GM20431 (cell line): ENCODE data around the gene PFKFB2.

Experiments used
- in situ Hi-C: fragments of 300-500 bp; cut with MseI, MboI; formaldehyde crosslinking; loops from one replicate; pipeline ENCODE4 v1.15.0; 2020; ENCODE audit warnings: low sequenced_read_pairs; ENCODE audit not compliant: unreplicated experiment

Gene PFKFB2

GRCh38 chr1:207021139-207021861, 31.8 kb upstream of the PFKFB2 start:
- in situ Hi-C loops = no loop called here

GRCh38 chr1:207021876-207022596, 31.0 kb upstream of the PFKFB2 start:
- in situ Hi-C loops = no loop called here

GRCh38 chr1:207022996-207023679, 29.9 kb upstream of the PFKFB2 start:
- in situ Hi-C loops = no loop called here

- in situ Hi-C loops = no loop called here
Measured at GRCh38 chr1:207024202-207025145, 28.6 kb upstream of the PFKFB2 start.

DNA sequence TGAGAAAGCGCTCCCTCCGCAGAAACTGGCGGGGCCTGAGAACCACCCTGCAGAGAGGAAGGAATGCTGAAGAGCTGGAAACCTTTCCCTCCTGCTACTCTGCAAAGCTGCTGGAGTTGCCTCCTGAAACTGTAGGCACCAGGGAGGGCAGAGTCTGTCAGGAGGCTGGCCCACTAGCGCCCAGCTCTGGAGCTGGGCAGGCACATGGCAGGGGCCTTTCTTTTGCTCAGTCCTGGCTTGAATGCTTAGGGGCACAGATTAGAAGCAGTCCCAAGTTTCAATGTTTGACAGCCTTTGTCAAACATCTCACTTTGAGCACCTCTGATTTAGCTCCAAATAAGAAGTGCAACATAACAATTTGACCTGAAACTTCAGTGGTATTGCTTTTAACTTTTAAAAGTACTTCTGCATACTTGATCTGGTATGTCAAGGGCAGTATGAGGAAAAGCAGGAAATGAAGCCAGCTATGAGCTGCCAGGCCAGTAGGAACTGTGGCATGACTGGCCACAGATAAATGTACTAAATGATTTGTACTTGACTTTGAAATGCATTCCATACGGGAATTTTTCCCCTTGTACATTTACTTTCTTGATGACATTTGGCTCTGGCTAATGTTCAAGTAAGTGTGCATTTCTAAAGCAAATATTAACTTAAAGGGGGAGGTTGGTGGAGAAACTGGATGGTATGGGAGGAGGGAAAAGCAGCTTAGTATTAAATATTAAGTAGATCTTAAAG, 27.8 kb upstream of the PFKFB2 start:
- in situ Hi-C loops = no loop called here

DNA sequence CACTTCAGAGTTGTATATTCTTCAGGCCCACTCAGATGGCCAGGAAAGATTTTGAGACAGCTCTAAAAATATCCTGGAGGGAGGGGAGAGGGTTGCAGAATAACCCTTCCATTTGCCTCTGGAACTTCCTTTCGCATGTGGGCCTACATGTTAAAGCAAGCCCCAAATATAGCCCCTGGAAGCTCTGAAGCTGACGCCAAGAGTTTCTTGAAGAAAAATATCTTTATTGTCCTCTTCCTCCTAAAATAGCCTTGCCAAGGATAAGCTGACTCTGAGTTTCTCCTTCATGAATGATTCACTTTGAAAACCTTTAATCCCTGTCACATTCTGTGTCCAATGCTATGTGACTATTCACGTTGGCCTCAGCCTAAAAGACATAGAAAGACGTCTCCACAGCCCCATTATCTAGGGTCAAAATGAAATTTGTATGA, 27.0 kb upstream of the PFKFB2 start:
- in situ Hi-C loops = no loop called here

DNA sequence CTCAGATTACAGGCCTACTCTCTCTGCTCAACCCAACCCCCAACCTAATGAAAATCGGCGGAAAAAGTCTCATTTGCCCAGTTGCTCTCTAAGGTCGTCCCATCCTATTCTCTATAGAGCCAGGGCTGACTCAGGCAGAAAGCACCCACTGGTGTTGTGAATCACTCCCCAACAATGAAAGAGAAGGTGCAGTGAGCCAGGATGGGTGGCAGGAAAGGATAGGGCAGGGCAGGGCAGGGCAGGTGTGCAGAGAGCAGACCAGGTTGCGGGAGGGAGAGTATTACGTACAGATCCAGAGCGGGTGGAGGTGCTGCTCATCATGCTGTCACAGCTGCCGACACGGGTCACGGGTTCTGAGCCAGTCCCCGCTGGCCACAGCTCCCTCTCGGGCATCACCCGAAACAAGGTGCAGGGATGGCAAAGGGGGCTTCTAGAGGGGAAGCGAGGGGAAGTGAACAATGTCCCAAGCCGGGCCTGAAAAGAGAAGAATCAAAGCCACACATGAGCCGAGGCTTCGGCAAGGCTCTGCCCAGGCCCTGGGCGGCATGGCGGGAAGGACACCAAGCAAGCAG, 25.8 kb upstream of the PFKFB2 start:
- in situ Hi-C loops = no loop called here

GRCh38 chr1:207027921-207028320, 25.2 kb upstream of the PFKFB2 start:
- in situ Hi-C loops = no loop called here

- in situ Hi-C loops = no loop called here
Measured at GRCh38 chr1:207028884-207029650, 24.0 kb upstream of the PFKFB2 start.

DNA sequence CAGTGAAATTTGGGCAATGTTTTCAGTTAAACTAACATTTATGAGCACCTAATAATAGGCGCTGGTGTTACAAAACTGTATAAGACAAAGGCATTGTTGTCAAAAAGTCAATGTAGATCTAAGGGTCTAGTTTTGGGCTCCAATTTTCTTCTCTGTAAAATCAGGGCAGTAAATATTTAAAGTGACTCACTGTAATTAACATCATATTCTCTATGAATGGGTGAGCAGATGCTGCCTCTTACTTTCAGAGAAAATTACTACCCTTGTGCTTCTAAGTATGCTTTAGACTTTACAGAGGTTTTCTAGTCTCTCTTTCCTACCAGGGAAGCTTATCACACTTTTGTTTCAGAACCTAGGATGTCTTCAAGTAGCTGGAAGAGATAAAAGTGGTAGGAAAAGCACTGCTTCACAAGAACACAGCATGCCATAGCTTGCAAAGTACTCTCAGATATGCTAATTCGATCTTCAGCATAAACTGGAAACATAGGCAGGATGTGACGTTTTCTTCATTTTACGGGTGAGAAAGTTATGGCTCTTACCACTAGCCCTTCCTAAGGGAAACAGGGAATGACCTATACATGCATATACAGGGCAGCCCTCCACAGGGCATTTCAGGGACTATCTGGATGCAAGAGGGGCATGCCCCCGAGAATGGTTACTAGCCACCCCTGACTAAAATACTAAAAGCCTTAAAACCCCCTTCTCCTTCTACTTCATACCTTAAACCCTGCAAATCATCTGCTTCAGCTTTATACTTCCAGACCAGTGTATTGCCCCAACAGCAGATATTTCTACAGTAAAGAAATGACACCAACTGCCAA, 23.2 kb upstream of the PFKFB2 start:
- in situ Hi-C loops = no loop called here

DNA sequence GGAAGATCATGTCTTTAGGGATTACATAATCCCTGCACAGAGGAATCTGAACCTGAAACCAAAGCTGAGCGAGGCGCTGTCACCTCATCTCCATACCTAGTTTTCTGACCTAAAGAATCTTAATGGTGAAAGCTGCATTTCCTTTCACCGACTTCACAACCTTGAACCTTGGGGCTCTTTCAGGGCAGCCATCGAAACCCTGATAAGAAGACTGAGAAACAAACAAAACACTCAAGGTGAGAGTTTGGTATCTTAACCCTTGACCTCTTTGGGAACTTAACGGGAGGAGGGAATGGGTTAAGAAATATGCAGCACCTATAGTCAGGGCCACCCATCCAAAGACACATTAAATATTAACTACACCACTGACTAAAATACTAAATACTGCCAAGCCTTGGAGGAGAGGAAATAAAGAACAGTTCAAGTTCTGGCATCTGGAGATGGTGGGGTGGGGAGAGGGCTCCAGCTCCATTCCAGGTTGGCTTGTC, 22.5 kb upstream of the PFKFB2 start:
- in situ Hi-C loops = no loop called here

DNA sequence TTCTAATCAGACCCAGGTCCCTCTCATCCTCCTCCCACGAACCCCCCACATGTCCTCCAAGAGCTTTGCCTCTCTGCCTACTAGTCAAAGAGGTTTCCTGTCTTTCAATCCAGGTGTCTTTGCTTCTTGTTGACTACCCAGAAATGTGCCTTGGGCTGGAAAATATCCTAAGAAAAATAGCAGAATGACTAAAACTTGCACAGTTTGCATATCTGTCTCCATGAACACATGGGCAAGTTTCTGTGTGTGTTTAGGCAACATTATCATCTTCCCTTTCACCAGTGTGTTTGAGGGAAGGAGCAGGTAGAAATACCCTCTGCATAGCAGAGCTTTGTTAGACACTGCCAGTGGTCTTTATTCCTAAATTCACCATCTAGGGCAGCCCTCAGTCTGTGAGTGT, 22.1 kb upstream of the PFKFB2 start:
- in situ Hi-C loops = no loop called here

DNA sequence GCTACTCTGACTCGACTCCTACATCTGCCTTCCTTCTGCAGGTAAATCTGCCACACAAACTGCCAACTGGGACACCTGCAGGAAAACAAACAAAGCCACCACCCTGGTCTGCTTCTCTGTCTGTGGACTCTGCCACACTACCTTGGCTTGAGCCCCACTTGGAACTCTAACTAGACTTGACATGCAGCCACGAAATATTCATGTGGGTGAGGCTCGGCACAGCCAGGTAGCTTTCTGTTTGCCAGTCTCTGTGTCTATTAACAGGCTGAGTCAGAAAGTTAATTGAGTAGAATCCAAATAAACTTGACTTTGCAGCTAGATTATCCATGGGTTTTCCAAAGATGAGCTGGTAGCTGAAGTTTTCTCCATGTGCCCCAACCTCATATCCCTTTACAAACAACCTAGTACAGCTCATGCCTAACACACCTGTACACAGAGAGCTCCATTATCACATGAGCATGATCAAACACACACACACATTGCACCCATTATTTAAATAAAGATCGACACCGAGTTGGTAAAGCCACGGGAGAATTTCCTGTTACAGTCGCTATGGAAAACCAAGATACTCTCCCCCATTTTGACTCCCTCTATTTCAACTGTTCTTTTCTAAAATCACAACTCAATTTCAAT, 21.3 kb upstream of the PFKFB2 start:
- in situ Hi-C loops = no loop called here

DNA sequence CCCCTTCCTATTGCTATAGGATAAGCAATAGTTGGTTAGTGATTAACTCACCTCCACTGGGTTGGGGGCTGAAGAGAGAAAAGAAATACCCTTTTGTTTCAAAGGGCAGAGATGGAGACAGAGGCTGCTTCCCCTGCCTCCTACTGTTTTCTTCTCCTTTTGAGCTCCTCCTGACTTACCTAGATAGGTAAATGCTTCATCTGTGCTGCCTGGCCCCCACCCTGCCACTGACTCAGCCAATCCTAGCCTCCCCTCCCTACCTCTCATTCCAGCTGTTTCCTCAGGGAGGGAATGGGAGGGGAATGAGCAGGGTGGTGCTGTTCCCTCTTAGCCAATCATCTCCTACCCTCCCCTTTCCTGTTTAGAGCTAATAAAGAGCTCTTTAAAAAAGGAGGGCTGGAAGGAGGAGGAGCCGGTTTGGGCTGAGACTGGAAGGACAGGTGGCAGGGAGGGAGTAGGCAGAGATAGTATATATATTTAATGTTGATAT, 20.5 kb upstream of the PFKFB2 start, which contains the start of gene C1orf116:
TSS of gene C1orf116 (minus strand) at position 229 of the 490 bp plus-strand sequence. CDS start 5,158 bp downstream, outside the sequence.
- in situ Hi-C loops = no loop called here

DNA sequence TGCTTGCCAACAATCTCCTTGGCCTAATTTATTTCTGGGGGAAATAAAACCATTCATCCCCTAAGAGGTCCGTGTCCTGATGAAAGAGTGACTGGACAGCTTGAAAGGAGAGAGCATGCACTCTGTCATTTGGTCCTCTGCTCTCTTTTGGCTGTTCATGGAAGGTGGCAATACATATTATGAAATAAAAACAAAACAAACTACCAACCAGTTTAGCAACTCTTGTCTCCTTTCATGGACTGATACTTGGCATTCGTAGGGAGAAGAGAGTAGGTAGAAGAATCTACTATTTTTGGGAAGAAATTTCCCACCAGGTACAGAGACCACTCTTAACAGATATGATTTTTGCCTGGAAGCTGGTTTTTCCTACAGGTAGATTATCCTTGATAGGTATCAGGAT, 19.8 kb upstream of the PFKFB2 start:
- in situ Hi-C loops = no loop called here

DNA sequence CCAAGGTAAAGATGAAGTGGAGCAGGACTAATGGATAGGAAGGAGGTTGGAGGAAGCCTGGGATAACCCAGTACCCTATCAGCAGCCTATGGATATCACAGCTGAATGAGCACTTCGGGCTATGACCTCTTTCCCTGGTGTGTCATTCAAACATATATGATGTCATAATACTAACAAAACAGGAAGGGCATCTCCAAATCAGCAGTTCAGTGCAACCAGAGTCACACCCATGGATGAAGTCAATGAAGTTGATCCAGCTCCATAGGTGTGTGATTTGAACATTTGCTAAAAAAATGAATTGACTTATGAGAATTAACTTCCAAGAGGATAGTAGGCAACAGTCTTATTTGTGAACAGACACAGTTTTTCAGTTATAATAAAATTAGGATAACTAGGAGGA, 18.9 kb upstream of the PFKFB2 start:
- in situ Hi-C loops = no loop called here

- in situ Hi-C loops = no loop called here
Measured at GRCh38 chr1:207034998-207035397, 18.1 kb upstream of the PFKFB2 start.
